Fibroblast of peridontal ligament (primary cell): ENCODE data around the gene FTL.

Source experiments
- DNase-seq: peaks from one replicate; pipeline ENCODE4 v3.0.0-alpha.2; 2010; ENCODE audit errors: extremely low read depth

The FTL gene

DNA sequence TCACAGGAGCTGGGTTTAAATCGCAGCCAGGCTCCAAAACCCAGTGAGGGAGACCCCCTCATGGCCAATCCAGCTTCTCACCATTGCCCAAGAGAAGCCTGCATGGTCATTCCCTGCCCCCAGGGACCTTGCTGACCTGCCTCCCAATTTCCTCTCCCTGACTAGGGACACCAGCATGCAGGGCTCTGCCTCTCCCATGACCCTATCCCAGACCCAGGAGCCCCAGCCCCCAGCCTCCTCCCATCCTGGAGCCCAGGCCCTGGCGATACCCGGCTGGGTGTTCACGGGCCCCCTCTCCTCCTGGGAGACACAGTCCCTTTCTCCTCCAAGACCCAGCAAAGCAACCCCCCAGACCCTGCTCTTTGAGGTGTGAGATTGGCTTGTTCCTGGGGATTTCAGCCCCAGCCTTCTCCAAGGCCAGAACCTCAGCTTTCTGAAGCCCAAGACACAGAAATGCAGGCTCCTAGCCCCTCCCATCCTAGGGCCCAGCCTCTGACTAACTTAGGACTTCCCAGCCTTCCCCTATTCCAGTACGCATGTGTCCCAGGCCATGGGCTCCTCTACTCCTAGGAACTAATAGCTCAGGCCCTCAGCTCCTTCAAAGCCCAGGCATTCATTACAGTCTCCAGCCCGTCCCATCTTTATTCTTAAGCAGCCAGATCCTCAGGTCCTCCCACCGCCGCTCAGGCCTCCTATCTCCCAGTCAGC, 26.9 kb downstream of the FTL start:
- DNase-seq, result peak; percentile 82

- DNase-seq, result no peak
These were observed 27.6 kb downstream of the FTL start for GRCh38 chr19:48992581-48993174.

DNA sequence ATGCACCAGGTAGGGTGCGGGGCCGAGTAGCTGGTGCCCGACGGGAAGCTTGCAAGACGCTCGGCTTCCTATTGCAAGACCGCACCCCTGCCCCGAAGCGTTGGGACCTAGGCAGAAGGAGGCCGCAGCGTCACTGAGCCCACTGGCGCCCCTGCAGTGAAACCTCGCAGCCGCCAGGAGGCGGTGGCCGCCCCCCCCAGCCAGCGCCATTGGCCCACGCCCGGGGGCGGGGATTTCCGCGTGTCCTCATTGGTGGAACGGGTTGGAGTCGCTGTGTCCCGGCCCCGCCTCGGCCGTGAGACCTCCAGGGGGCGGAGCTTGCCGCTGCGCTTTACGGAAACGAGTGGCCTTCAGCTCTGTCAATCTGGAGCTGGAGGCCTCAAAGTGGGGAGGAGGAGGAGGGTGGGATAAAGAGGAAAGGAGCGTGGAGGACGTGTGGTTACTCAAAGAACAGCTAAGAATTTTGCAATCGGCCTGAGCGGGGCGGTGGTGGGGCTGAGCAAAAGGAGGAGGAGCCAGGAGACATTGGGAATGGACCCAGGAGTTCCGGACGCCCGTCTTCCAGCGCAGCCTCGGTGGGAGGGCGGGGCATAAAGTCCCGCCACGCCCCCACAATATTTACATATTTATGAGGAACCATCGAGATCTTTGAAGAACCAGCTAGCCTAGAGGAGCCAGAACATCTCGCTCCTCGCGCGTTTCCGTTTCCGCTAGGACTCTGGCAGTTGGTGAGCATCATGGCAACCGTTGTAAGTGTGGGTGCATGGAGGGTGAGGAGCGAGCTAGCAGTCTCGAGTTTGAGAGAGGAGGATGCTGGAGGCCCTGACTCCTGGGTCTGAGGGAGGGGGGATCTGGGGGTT, 28.3 kb downstream of the FTL start, which contains the start of the genes GYS1 and RUVBL2:
Gene GYS1 (minus strand): TSS at position 135 of the 860 bp plus-strand sequence. CDS start 197 bp downstream, outside the sequence.
Gene RUVBL2 (plus strand): TSS at position 713 of the 860 bp plus-strand sequence. CDS start 25 bp downstream, at position 738.
- peak; percentile 99 for DNase-seq

DNA sequence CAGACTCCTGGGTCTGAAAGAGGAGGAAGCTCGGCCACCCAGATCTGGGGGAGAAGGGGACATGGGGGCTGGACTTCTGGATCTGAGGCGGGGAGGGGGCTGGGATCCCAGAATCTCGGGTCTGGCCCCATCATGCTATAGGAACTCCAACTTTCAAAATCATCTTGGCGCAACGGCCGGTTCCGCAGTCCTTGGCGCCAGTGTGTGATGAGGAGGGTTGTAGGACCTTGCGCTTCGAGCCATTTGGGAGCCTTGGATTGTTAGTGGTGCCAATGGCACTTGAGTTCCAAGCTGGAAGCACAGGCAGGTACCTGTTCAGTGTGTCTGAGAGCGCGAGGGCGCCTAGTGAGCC, 28.9 kb downstream of the FTL start:
- DNase-seq, result no peak

DNA sequence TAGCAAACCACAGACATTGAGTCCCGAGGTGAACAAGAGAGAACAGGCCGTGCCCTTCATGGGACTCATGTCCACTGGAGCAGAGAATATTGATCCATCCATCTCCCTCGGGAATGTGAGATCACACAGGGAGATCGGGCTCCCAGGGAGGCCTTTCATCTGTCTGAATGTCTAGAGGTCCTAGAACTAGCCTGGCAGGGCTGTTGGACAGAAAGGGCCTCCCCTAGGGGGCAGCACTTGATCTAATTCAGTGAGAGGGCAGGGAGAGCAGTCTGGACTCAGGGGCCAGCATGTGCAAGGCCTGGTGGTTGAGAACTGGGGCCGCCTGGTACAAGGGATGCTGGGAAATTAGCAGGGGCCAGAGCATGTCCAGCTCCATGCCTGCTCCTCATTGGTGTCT, 32.9 kb downstream of the FTL start:
- peak; percentile 35 for DNase-seq

DNA sequence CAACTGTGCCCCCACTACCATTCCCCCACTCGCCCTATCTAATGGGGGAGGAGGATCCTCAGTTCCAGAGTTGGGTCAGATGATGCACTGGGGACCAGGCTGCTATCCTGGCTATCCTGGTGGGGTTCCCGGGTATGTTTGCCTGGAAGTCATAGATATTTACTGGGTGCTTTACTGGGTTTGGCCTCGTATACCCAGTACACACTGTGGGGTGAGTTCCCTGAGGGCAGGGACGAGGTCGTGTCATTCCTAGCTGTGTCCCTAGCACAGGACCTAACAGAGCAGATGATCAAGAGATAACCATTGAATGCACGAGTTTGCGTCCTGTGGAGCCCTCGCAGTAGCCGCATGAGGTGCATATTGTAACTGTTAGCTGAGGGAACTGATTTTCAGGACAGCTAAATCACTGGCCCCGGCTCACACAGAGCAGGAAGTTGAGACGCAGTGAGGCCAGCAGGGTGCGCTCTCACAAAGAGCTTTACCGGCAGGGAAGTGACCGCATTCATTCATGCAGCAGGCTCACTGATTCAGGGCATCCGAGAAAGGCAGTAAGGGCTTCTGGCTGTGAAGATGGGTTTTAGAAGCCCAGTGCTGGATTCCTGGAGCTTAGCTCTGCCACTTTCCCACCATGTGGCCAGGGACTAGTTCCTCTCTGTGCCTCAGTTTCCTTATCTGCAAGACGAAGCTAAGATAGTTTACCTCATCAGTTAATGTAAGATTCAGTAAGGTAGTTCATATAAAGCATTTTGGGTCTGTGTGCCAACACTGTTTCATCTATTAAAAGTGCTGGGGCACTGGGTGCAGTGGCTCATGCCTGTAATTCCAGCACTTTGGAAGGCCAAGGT, 34.6 kb downstream of the FTL start:
- DNase-seq, result peak; percentile 64

GRCh38 chr19:49004133-49004532, 39.0 kb downstream of the FTL start:
- DNase-seq, result no peak

DNA sequence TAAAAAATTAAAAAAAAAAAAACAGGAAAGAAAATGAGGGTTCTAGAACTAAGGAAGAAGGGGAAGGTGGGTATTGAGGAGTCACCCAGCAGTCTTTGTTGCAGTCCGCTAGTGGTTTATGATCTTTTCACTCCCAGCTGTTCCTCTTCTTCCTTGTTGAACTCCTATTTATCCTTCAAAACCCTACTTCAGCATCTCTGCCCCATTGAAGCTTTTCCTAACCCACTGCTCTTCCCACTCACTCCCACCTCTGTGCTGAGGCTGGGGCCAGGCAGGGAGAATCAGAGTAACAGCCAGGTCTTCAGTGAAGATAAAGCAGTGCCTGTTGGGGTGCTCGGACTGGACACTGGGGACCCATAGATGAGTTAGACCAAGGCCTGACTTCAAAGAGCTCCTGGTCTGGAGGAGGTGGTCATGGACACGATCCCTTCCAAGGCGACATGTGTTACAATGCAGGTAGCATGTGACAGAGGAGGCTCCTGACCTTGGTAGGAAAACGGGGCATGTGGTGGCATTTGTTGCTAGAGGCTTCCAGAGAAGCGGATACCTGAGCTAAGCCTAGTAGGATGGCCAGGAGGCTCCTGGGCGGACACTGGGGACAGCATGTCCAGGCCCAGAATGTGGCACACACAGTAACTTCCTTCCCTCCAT, 40.0 kb downstream of the FTL start:
- DNase-seq, result no peak

GRCh38 chr19:49006905-49007304, 41.8 kb downstream of the FTL start:
- DNase-seq, result no peak

GRCh38 chr19:49009828-49010227, 44.7 kb downstream of the FTL start:
- DNase-seq, result no peak

DNA sequence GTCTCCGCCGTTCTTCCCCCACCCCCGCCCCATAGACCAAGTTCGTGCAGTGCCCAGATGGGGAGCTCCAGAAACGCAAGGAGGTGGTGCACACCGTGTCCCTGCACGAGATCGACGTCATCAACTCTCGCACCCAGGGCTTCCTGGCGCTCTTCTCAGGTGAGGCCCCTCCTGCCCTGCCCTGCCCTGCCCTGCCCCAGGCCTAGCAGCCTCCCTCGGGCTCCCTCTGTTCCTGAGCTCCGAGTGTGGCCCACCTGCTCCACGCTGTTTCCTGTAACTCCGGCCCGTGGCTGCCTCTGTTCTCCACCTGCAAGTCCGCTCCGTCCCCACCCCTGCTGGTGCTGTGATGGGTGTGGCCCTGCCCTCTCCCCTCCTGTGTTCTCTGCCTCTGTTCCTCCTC, 45.3 kb downstream of the FTL start:
- DNase-seq, result no peak

- DNase-seq, result no peak
These were observed 46.1 kb downstream of the FTL start for GRCh38 chr19:49011194-49011593.

- no peak for DNase-seq
These were observed 49.2 kb downstream of the FTL start for GRCh38 chr19:49014123-49014869.

DNA sequence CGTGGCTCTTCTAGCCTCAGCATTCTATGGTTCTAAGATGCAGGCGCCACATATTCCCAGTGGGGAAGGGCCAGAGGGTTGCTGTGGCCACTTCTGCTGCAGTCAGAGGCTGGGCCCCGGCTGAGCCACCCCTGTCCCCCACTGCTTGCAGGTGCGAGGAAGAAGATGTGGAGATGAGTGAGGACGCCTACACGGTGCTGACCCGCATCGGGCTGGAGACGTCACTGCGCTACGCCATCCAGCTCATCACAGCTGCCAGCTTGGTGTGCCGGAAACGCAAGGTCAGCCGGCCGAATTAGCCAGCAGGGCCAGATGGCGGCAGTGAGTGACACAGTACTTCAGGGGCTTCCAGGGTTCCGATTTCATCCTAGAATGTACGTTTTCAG, 49.8 kb downstream of the FTL start:
- DNase-seq, result no peak

GRCh38 chr19:49016067-49016839, 51.1 kb downstream of the FTL start:
- DNase-seq, result no peak
